ENCODE results near the gene TKTL1. TPM values are rescaled to one million over a fixed set of nuclear protein-coding genes. Genes with fewer than 3 reads are reported as not detected.

TKTL1 gene
- total RNA-seq, 1 experiment from 2014 or later, result not detected

DNA sequence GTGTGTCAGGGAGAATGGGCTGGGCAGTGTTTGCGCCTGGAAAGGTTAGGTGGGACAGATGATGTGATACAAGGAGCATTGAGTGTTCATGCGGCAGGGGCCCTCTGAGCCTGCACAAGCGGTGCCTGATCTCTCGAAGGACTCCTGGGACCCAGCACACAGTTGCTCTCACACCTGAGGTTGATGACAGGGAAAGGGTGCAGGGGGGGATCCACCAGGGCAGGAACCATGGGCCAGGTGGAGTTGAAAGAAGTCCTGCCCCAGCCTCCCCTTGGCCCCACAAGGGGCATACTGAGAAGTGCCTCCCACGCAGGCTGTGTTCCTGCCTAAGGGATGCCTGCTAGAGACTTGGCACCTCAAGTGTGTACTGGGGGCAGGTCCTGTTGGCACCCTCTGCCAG, 33.1 kb downstream of the TKTL1 start:
- Histone ChIP-seq H3K79me2 (ENCODE audit: low read depth) (no peaks in the 10 kb centered on the region), H2AFZ (no peak overlapping the region), H3K4me1 (replicated peaks; ENCODE audit: insufficient read depth) (no peaks in the 10 kb centered on the region), H3F3A (ENCODE audit: insufficient read depth, low read depth) (no peaks in the 10 kb centered on the region), H3K9me3 (ENCODE audit: insufficient read depth, low read depth) (no peaks in the 10 kb centered on the region), H3K4me3 (no peak overlapping the region), H4K20me1 (ENCODE audit: insufficient read depth) (no peaks in the 10 kb centered on the region), H3K27ac (no peak overlapping the region), H3K4me2 (no peak overlapping the region), H3K27me3 (ENCODE audit: insufficient read depth, low read depth) (peaks cover 27% of the 10 kb centered on the region), H3K36me3 (ENCODE audit: low read depth) (no peaks in the 10 kb centered on the region), H3K9me2 (ENCODE audit: insufficient read depth) (no peaks in the 10 kb centered on the region)
- CTCF ChIA-PET, result no interaction called here
- TF ChIP-seq, protein P1, sequence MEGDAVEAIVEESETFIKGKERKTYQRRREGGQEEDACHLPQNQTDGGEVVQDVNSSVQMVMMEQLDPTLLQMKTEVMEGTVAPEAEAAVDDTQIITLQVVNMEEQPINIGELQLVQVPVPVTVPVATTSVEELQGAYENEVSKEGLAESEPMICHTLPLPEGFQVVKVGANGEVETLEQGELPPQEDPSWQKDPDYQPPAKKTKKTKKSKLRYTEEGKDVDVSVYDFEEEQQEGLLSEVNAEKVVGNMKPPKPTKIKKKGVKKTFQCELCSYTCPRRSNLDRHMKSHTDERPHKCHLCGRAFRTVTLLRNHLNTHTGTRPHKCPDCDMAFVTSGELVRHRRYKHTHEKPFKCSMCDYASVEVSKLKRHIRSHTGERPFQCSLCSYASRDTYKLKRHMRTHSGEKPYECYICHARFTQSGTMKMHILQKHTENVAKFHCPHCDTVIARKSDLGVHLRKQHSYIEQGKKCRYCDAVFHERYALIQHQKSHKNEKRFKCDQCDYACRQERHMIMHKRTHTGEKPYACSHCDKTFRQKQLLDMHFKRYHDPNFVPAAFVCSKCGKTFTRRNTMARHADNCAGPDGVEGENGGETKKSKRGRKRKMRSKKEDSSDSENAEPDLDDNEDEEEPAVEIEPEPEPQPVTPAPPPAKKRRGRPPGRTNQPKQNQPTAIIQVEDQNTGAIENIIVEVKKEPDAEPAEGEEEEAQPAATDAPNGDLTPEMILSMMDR (conservative IDR thresholded peaks at IDR 0.05), result no peak
- BruUV-seq (replicated peaks), result no TSS peak
- no peak for DNase-seq
- intact Hi-C loops (cut with micrococcal nuclease; ENCODE audit: unreplicated experiment), result no loop called here
- POLR2A ChIA-PET (ENCODE audit: unreplicated experiment), result no interaction called here

DNA sequence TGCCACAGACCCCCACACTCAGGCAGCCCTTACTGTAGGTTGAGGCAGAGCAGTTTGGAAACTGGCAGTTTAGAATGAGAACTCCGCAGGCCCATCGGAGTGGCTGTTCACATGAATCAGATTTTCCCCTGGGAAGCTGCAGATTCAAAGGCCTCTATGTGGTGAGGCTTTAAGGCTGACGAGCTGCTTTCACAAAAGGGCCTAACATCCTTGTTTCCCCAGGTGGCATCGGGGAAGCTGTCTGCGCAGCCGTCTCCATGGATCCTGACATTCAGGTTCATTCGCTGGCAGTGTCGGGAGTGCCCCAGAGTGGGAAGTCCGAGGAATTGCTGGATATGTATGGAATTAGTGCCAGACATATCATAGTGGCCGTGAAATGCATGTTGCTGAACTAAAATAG, 33.7 kb downstream of the TKTL1 start:
- DNase-seq, result no peak
- no peak for TF ChIP-seq EZH2 (IDR thresholded peaks at IDR 0.05; ENCODE audit: low read depth)
- TF ChIP-seq, protein P1 (conservative IDR thresholded peaks at IDR 0.05), result no peak
- CTCF ChIA-PET, result no interaction called here
- H3K4me1 ChIP-seq (replicated peaks; ENCODE audit: insufficient read depth), result no peaks in the 10 kb centered on the region
- intact Hi-C loops (cut with micrococcal nuclease; ENCODE audit: unreplicated experiment), result no loop called here
- POLR2A ChIA-PET (ENCODE audit: unreplicated experiment), result no interaction called here
- H3F3A ChIP-seq (ENCODE audit: insufficient read depth, low read depth), result no peaks in the 10 kb centered on the region
- no peaks in the 10 kb centered on the region for H3K79me2 ChIP-seq (ENCODE audit: low read depth)
- peaks cover 20% of the 10 kb centered on the region for H3K27me3 ChIP-seq (ENCODE audit: insufficient read depth, low read depth)
- H3K27ac ChIP-seq, result no peak overlapping the region
- H3K36me3 ChIP-seq (ENCODE audit: low read depth), result no peaks in the 10 kb centered on the region
- no peak overlapping the region for H3K4me3 ChIP-seq
- H3K9me3 ChIP-seq (ENCODE audit: insufficient read depth, low read depth), result no peaks in the 10 kb centered on the region
- no peaks in the 10 kb centered on the region for H4K20me1 ChIP-seq (ENCODE audit: insufficient read depth)
- H3K9me2 ChIP-seq (ENCODE audit: insufficient read depth), result no peaks in the 10 kb centered on the region
- no peak overlapping the region for H3K4me2 ChIP-seq
- no TSS peak for BruUV-seq (replicated peaks)
- H2AFZ ChIP-seq, result no peak overlapping the region

DNA sequence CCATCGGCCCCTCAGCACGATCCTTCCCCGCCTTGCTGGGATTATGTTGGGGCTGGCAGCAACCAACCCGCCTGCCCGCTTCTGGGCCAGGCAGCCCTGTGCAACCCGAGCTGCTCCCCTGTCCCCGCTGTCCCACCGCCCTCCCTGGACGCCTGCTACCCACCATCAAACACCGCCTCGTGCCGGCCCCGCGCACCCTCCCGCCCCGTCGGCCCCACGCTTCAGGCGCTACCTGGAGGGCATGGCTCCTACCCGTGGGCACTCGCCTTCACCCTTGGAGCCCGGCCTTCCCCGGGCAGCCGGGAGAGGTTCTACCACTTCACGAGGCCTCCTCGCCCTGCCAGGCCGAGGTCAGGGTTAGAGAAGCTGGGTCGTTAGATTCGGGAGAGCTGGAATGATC, 37.0 kb downstream of the TKTL1 start:
- TF ChIP-seq, protein P1 (conservative IDR thresholded peaks at IDR 0.05), result no peak
- TF ChIP-seq EZH2 (IDR thresholded peaks at IDR 0.05; ENCODE audit: low read depth), result no peak
- no peak for DNase-seq
- Histone ChIP-seq H3K27ac (no peak overlapping the region), H4K20me1 (ENCODE audit: insufficient read depth) (no peaks in the 10 kb centered on the region), H3K36me3 (ENCODE audit: low read depth) (no peaks in the 10 kb centered on the region), H3K4me1 (replicated peaks; ENCODE audit: insufficient read depth) (no peaks in the 10 kb centered on the region), H3K4me2 (no peak overlapping the region), H3K4me3 (no peak overlapping the region), H3K9me2 (ENCODE audit: insufficient read depth) (no peaks in the 10 kb centered on the region), H3K27me3 (ENCODE audit: insufficient read depth, low read depth) (no peaks in the 10 kb centered on the region), H3F3A (ENCODE audit: insufficient read depth, low read depth) (no peaks in the 10 kb centered on the region), H3K79me2 (ENCODE audit: low read depth) (no peaks in the 10 kb centered on the region), H2AFZ (no peak overlapping the region), H3K9me3 (ENCODE audit: insufficient read depth, low read depth) (no peaks in the 10 kb centered on the region)
- ChIA-PET POLR2A (ENCODE audit: unreplicated experiment) (no interaction called here), CTCF (no interaction called here)
- BruUV-seq (replicated peaks), result no TSS peak
- intact Hi-C loops (cut with micrococcal nuclease; ENCODE audit: unreplicated experiment), result no loop called here

All from PC-9 (cell line).